Measurements from ENCODE around the gene RNF135.
"Not testable (repeated sequence)": the region's sequence is repeated elsewhere in the genome, so short reads cannot be mapped to it uniquely, and the experiment has no call there.

The RNF135 gene

GRCh38 chr17:30956764-30957374, 14.0 kb upstream of the RNF135 start:
- 56 to 59% methylated on average over 5 to 6 of the region's 8 CpGs for WGBS, 2 experiments (ENCODE audit: insufficient coverage in 2 of 2)
- no peak overlapping the region for H3K27ac ChIP-seq (ENCODE audit: low read depth, low read length, severe bottlenecking)
- H3K9me3 ChIP-seq (ENCODE audit: control insufficient read depth, low read length): no peaks in the 10 kb centered on the region
- peaks cover 9% of the 10 kb centered on the region for H3K4me1 ChIP-seq (ENCODE audit: control insufficient read depth, insufficient read depth, low read length, poor library complexity, severe bottlenecking)
- H3K36me3 ChIP-seq (ENCODE audit: control insufficient read depth, insufficient read depth, low read length): no peaks in the 10 kb centered on the region
- no peak overlapping the region for H3K4me3 ChIP-seq (ENCODE audit: extremely low read depth, insufficient read depth, low read length, poor library complexity, severe bottlenecking)

- Histone ChIP-seq H3K9me3 (ENCODE audit: control insufficient read depth, low read length) (no peaks in the 10 kb centered on the region), H3K36me3 (ENCODE audit: control insufficient read depth, insufficient read depth, low read length) (no peaks in the 10 kb centered on the region), H3K4me3 (ENCODE audit: extremely low read depth, insufficient read depth, low read length, poor library complexity, severe bottlenecking) (no peak overlapping the region), H3K27ac (ENCODE audit: low read depth, low read length, severe bottlenecking) (no peak overlapping the region), H3K4me1 (ENCODE audit: control insufficient read depth, insufficient read depth, low read length, poor library complexity, severe bottlenecking) (peaks cover 12% of the 10 kb centered on the region)
- WGBS, 2 experiments (ENCODE audit: insufficient coverage in 2 of 2): 89 to 92% methylated on average over 2 to 4 of the region's 6 CpGs
Measured at GRCh38 chr17:30957741-30958140, 13.1 kb upstream of the RNF135 start.

GRCh38 chr17:30958187-30958586, 12.7 kb upstream of the RNF135 start:
- Histone ChIP-seq H3K27ac (ENCODE audit: low read depth, low read length, severe bottlenecking) (no peak overlapping the region), H3K9me3 (ENCODE audit: control insufficient read depth, low read length) (no peaks in the 10 kb centered on the region), H3K4me3 (ENCODE audit: extremely low read depth, insufficient read depth, low read length, poor library complexity, severe bottlenecking) (no peak overlapping the region), H3K4me1 (ENCODE audit: control insufficient read depth, insufficient read depth, low read length, poor library complexity, severe bottlenecking) (peaks cover 12% of the 10 kb centered on the region), H3K36me3 (ENCODE audit: control insufficient read depth, insufficient read depth, low read length) (no peaks in the 10 kb centered on the region)
- WGBS, 2 experiments (ENCODE audit: insufficient coverage in 2 of 2): 96% methylated on average over 5 to 6 of the region's 7 CpGs

DNA sequence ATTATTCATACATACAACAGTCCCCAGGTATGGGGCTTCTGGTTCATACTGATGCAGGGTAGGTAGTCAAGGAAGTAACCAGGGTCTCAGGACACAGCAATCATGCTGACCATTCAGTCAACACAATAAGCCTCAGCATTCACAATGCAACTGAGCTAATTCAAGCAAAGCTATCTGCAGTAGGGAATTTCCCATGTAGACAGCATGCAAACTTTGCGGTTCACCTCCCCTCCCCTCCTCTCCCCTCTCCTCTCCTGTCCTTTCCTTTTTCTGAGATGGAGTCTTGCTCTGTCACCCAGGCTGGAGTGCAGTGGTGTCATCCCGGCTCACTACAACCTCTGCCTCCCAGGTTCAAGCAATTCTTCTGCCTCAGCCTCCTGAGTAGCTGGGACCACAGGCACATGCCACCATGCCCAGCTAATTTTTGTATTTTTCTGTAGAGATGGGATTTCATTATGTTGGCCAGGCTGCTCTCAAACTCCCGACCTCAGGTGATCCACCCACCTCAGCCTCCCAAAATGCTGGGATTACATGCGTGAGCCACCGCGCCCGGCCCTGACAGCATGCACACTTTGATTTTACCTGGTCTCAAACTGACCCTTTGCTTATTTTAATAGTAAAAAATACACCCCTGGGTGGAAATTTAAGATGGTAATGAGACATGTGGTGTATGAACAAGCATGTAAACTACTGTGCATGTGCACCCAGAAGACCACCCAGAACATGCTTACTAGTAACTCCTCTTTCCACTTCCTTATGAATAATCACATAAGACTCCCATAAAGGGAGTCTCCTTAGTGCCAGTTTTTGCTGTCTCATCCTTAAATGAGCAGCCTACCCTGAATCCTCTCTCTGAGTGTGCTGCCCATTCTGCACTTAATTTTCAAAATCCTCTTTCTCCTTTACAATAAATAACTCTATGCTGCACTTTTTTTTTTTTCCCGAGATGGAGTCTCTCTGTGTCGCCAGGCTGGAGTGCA, 9.3 kb upstream of the RNF135 start:
- H3K36me3 ChIP-seq (ENCODE audit: control insufficient read depth, insufficient read depth, low read length): no peaks in the 10 kb centered on the region
- H3K4me1 ChIP-seq (ENCODE audit: control insufficient read depth, insufficient read depth, low read length, poor library complexity, severe bottlenecking): peaks cover 5% of the 10 kb centered on the region
- no peaks in the 10 kb centered on the region for H3K9me3 ChIP-seq (ENCODE audit: control insufficient read depth, low read length)
- 67 to 89% methylated on average over 1 to 9 of the region's 9 CpGs for WGBS, 2 experiments (ENCODE audit: insufficient coverage in 2 of 2)
- no peak overlapping the region for H3K27ac ChIP-seq (ENCODE audit: low read depth, low read length, severe bottlenecking)
- no peak overlapping the region for H3K4me3 ChIP-seq (ENCODE audit: extremely low read depth, insufficient read depth, low read length, poor library complexity, severe bottlenecking)

GRCh38 chr17:30964312-30964711, 6.5 kb upstream of the RNF135 start:
- not testable (repeated sequence) for H3K4me1 ChIP-seq (ENCODE audit: control insufficient read depth, insufficient read depth, low read length, poor library complexity, severe bottlenecking); H3K9me3 ChIP-seq (ENCODE audit: control insufficient read depth, low read length)
- 95 to 96% methylated on average over 5 to 6 of the region's 8 CpGs for WGBS, 2 experiments (ENCODE audit: insufficient coverage in 2 of 2)

GRCh38 chr17:30964876-30965275, 6.0 kb upstream of the RNF135 start:
- H3K36me3 ChIP-seq (ENCODE audit: control insufficient read depth, insufficient read depth, low read length): no peaks in the 10 kb centered on the region
- H3K4me1 ChIP-seq (ENCODE audit: control insufficient read depth, insufficient read depth, low read length, poor library complexity, severe bottlenecking): peaks cover 3% of the 10 kb centered on the region
- WGBS, 2 experiments (ENCODE audit: insufficient coverage in 2 of 2): 87 to 100% methylated on average over 3 of the region's 5 CpGs
- H3K4me3 ChIP-seq (ENCODE audit: extremely low read depth, insufficient read depth, low read length, poor library complexity, severe bottlenecking): no peak overlapping the region
- no peaks in the 10 kb centered on the region for H3K9me3 ChIP-seq (ENCODE audit: control insufficient read depth, low read length)
- no peak overlapping the region for H3K27ac ChIP-seq (ENCODE audit: low read depth, low read length, severe bottlenecking)

More at GRCh38 chr17:30964312-30964711, 6.5 kb upstream of the RNF135 start:
- not testable (repeated sequence) for H3K27ac ChIP-seq (ENCODE audit: low read depth, low read length, severe bottlenecking); H3K4me3 ChIP-seq (ENCODE audit: extremely low read depth, insufficient read depth, low read length, poor library complexity, severe bottlenecking); H3K36me3 ChIP-seq (ENCODE audit: control insufficient read depth, insufficient read depth, low read length)

DNA sequence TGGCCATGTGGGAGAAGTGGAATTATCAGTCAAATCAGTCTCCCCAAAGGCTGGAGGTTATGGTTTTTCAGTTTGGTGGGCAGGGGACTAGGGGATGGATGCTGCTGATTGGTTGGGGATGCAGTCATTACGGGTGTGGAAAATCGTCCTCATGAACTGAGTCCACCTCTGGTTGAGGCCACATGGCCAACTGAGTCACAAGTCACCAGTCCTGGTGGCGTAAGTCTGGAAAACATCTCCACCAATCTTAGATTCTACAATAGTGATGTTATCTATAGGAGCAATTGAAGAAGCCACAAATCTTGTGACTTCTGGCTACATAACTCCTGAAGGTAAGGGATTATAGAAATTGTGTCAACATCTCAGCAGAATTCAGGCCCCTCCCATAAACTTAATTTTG, 5.2 kb upstream of the RNF135 start:
- no peaks in the 10 kb centered on the region for H3K36me3 ChIP-seq (ENCODE audit: control insufficient read depth, insufficient read depth, low read length)
- no peak overlapping the region for H3K27ac ChIP-seq (ENCODE audit: low read depth, low read length, severe bottlenecking)
- WGBS, 2 experiments (ENCODE audit: insufficient coverage in 2 of 2): 100% methylated on average over 1 of the region's 3 CpGs; no CpG with 5 or more reads in 1 of the 2 experiments
- no peaks in the 10 kb centered on the region for H3K9me3 ChIP-seq (ENCODE audit: control insufficient read depth, low read length)
- peaks cover 3% of the 10 kb centered on the region for H3K4me1 ChIP-seq (ENCODE audit: control insufficient read depth, insufficient read depth, low read length, poor library complexity, severe bottlenecking)
- H3K4me3 ChIP-seq (ENCODE audit: extremely low read depth, insufficient read depth, low read length, poor library complexity, severe bottlenecking): no peak overlapping the region

DNA sequence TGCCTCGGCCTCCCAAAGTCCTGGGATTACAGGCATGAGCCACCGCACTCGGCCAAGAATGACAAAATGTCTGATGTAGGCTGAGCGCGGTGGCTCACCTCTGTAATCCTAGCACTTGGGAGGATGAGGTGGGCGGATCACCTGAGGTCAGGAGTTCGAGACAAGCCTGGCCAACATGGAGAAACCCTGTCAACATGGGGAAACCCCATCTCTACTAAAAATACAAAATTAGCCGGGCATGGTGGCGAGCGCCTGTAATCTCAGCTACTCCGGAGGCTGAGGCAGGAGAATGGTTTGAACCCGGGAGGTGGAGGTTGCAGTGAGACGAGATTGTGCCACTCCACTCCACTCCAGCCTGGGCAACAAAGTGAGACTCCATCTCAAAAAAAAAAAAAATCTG, 2.9 kb upstream of the RNF135 start:
- WGBS, 2 experiments (ENCODE audit: insufficient coverage in 2 of 2): 95 to 98% methylated on average over 7 to 9 of the region's 13 CpGs
- H3K4me1 ChIP-seq (ENCODE audit: control insufficient read depth, insufficient read depth, low read length, poor library complexity, severe bottlenecking); H3K9me3 ChIP-seq (ENCODE audit: control insufficient read depth, low read length); H3K36me3 ChIP-seq (ENCODE audit: control insufficient read depth, insufficient read depth, low read length); H3K4me3 ChIP-seq (ENCODE audit: extremely low read depth, insufficient read depth, low read length, poor library complexity, severe bottlenecking); H3K27ac ChIP-seq (ENCODE audit: low read depth, low read length, severe bottlenecking): not testable (repeated sequence)

DNA sequence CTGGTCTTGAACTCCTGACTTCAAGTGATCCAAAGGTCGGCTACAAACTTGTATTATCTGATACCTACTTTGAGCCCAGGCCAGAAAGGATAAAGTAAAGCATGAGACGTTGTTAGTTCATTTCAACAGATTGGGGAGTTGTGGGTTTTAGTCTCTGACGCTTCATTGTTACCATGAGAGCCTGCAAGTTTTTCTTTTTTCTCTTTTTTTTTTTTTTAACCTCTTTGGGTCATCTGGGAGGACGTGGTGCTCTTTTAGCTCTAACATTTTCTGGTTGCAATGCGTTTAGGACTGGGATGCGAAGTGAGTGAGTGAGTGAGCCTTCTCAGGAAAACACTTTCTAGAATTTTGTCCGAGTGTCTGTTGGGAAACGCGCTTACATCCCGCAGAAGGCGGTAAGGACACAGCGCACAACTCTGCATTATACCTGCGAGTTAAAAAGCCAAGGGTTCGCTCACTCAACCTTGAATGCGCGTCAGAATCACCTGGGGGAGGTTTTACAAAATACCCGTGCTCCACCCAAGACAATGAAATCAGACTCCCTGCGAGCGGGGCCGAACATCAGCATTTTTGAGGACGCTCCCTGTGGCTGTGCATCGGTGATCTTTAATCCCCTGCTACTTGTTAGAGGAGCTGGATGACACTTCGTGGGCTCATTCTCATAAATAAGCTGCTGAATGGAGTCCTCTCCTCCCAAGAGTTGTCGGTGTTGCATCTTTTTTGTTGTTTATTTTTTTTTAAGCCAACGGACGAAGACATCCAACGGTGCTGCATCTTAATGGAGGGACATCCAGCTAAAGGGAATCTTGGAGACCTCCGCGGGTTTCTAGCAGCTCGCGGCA, 629 bp upstream of the RNF135 start:
- WGBS, 2 experiments (ENCODE audit: insufficient coverage in 2 of 2): 14 to 15% methylated on average over 27 to 28 of the region's 31 CpGs
- H3K27ac ChIP-seq (ENCODE audit: low read depth, low read length, severe bottlenecking): peak overlapping the region; percentile 89
- peaks cover 6% of the 10 kb centered on the region for H3K9me3 ChIP-seq (ENCODE audit: control insufficient read depth, low read length)
- H3K36me3 ChIP-seq (ENCODE audit: control insufficient read depth, insufficient read depth, low read length): peaks cover 2% of the 10 kb centered on the region
- no peaks in the 10 kb centered on the region for H3K4me1 ChIP-seq (ENCODE audit: control insufficient read depth, insufficient read depth, low read length, poor library complexity, severe bottlenecking)
- H3K4me3 ChIP-seq (ENCODE audit: extremely low read depth, insufficient read depth, low read length, poor library complexity, severe bottlenecking): peak overlapping the region; percentile 61

DNA sequence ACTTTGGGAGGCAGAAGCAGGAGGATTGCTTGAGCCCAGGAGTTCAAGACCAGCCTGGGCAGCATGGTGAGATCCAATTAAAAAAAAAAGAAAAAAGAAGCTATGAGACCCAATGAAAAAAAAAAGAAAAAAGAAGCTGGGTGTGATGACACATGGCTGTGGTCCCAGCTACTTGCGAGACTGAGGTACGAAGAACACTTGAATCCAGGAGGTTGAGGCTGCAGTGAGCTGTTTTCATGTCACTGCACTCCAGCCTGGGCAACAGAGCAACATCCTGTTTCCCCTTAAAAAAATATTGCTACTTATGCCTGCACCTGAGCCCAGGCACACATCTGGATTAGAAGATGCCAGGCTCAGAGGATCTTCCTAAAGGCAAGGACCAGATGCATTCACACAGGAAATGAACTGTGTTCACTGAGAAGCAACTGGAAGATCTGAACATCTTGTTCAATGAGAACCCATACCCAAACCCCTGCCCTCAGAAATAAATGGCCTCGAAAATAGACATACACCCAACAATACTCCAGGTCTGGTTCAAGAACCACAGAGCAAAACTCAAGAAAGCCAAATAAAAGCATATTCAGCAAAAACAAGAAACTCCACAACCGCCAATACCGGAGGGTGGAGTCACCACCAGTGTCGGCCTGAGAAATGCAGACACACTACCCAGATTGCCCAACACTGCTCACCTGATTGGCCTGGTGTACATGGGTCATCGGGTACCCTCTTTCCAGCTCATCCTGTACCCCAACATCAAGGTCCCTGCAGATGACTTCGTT, 4.4 kb downstream of the RNF135 start:
- Histone ChIP-seq H3K9me3 (ENCODE audit: control insufficient read depth, low read length) (peaks cover 6% of the 10 kb centered on the region), H3K36me3 (ENCODE audit: control insufficient read depth, insufficient read depth, low read length) (peaks cover 4% of the 10 kb centered on the region), H3K27ac (ENCODE audit: low read depth, low read length, severe bottlenecking) (no peak overlapping the region), H3K4me3 (ENCODE audit: extremely low read depth, insufficient read depth, low read length, poor library complexity, severe bottlenecking) (no peak overlapping the region), H3K4me1 (ENCODE audit: control insufficient read depth, insufficient read depth, low read length, poor library complexity, severe bottlenecking) (no peaks in the 10 kb centered on the region)
- 88 to 99% methylated on average over 8 of the region's 8 CpGs for WGBS, 2 experiments (ENCODE audit: insufficient coverage in 2 of 2)
